PC-3 (cell line): ENCODE data around the gene CDC42SE2.

Source experiments
- EZH2phosphoT487 ChIP-seq: fragments of 300-600 bp; sonication (generic); IDR thresholded peaks from 2 replicates; pipeline ENCODE4 v1.6.1; 2018; ENCODE audit warnings: mild to moderate bottlenecking, antibody characterized with exemption, low read length, borderline replicate concordance
- TF ChIP-seq, protein P1 (sequence below): fragments of 300-600 bp; sonication (generic); conservative IDR thresholded peaks from 2 replicates; pipeline ENCODE4 v1.5.1; 2017; ENCODE audit warnings: antibody characterized with exemption, low read depth, mild to moderate bottlenecking, low read length

DNA sequence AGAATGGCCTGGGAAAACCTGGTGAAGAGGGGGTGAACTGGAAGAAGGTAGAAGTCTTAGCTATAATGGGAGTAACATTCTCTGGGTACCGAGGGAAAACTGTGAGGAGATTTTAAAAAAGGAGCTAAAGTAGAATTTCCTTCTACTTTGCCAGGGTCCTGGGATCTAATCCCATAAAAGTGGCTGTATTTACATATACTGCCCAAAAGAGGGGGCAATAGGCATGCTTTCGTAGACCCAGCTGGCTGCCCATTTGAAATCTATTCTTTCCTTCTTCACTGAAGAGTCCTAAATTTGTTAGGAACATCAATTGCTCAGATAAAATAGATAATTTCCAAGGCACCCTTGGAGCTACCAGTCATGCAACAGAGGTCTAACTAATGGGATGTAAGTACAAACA lies 159.2 kb downstream of the CDC42SE2 start:
- no peak for TF ChIP-seq EZH2phosphoT487
- TF ChIP-seq, protein P1, sequence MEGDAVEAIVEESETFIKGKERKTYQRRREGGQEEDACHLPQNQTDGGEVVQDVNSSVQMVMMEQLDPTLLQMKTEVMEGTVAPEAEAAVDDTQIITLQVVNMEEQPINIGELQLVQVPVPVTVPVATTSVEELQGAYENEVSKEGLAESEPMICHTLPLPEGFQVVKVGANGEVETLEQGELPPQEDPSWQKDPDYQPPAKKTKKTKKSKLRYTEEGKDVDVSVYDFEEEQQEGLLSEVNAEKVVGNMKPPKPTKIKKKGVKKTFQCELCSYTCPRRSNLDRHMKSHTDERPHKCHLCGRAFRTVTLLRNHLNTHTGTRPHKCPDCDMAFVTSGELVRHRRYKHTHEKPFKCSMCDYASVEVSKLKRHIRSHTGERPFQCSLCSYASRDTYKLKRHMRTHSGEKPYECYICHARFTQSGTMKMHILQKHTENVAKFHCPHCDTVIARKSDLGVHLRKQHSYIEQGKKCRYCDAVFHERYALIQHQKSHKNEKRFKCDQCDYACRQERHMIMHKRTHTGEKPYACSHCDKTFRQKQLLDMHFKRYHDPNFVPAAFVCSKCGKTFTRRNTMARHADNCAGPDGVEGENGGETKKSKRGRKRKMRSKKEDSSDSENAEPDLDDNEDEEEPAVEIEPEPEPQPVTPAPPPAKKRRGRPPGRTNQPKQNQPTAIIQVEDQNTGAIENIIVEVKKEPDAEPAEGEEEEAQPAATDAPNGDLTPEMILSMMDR: peak; percentile 60
